H1 (cell line): Measurements from ENCODE around the gene PRR36. TPM values are rescaled to one million over a fixed set of nuclear protein-coding genes. Genes with fewer than 3 reads are reported as not detected.

Source experiments
- CTCF ChIA-PET: fragments of 300-600 bp; sonication (Branson Sonifier 250); formaldehyde crosslinking; loops from one replicate; lab custom pipeline; 2021; ENCODE audit not compliant: partially characterized antibody; lab: Charles Lee
- POLR2A ChIA-PET: fragments of 300-600 bp; sonication (Branson Sonifier 250); formaldehyde crosslinking; loops from one replicate; lab custom pipeline; 2021; ENCODE audit warnings: inconsistent platforms; ENCODE audit not compliant: partially characterized antibody; lab: Charles Lee
- DNase-seq, 2 experiments: peaks; one replicate each; pipeline versions ENCODE4 v3.0.0 to v3.0.0-alpha.2; 2010 to 2022; ENCODE audit warnings: low spot score in 2 of 2, low read depth in 1 of 2, mixed read lengths in 1 of 2
- FAIRE-seq: peaks from 2 replicates; lab custom pipeline; 2011; peaks lifted over from hg19 to GRCh38; lab: Jason Lieb, UNC
- H2AFZ ChIP-seq: 2 replicates; pipeline ENCODE4 v1.8.1; 2012; ENCODE audit warnings: low read length, inconsistent platforms
- H2AK5ac ChIP-seq: 2 replicates; pipeline ENCODE4 v1.6.1; 2013; ENCODE audit warnings: low read depth, low read length
- H2BK120ac ChIP-seq: replicated peaks from 2 replicates; pipeline ENCODE3; 2013; ENCODE audit warnings: low read depth, low read length, inconsistent platforms
- H2BK12ac ChIP-seq: 2 replicates; pipeline ENCODE4 v1.6.1; 2013; ENCODE audit warnings: low read depth, low read length
- H2BK15ac ChIP-seq: 2 replicates; pipeline ENCODE4 v1.6.1; 2013; ENCODE audit warnings: low read length
- H2BK20ac ChIP-seq: 2 replicates; pipeline ENCODE4 v1.6.1; 2013; ENCODE audit warnings: low read length
- H2BK5ac ChIP-seq: 2 replicates; pipeline ENCODE4 v1.6.1; 2013; ENCODE audit warnings: low read depth, low read length
- H3K14ac ChIP-seq: 2 replicates; pipeline ENCODE4 v1.6.1; 2013; ENCODE audit warnings: inconsistent platforms; ENCODE audit not compliant: insufficient read length
- H3K18ac ChIP-seq: 2 replicates; pipeline ENCODE4 v1.6.1; 2013; ENCODE audit warnings: low read length; ENCODE audit errors: extremely low read depth
- H3K23ac ChIP-seq: 2 replicates; pipeline ENCODE4 v1.6.1; 2013; ENCODE audit warnings: inconsistent platforms; ENCODE audit not compliant: insufficient read length
- H3K23me2 ChIP-seq: 2 replicates; pipeline ENCODE4 v1.6.1; 2013; ENCODE audit warnings: low read depth, low read length
- H3K27ac ChIP-seq: 2 replicates; pipeline ENCODE4 v1.6.1; 2011; ENCODE audit warnings: low read depth, low read length, inconsistent platforms
- H3K27me3 ChIP-seq, 4 experiments: replicated peaks in 1 of 4; 1 replicate in 1 of 4; 2 replicates in 3 of 4; pipeline versions ENCODE4 v1.6.1 to v1.8.1; 2011 to 2013; ENCODE audit warnings: low read length in 3 of 4, mild to moderate bottlenecking in 3 of 4, inconsistent platforms in 2 of 4, mixed read lengths in 2 of 4, moderate library complexity in 1 of 4; ENCODE audit not compliant: control insufficient read depth in 3 of 4, insufficient read depth in 3 of 4; ENCODE audit errors: extremely low read depth in 1 of 4
- H3K36me3 ChIP-seq, 4 experiments: 2 replicates each; pipeline versions ENCODE4 v1.6.1 to v1.8.1; 2011 to 2013; ENCODE audit warnings: mild to moderate bottlenecking in 4 of 4, low read length in 3 of 4, moderate library complexity in 2 of 4, control low read depth in 1 of 4, inconsistent platforms in 1 of 4; ENCODE audit not compliant: insufficient read depth in 4 of 4, control insufficient read depth in 2 of 4
- H3K4ac ChIP-seq: replicated peaks from 2 replicates; pipeline ENCODE3; 2013; ENCODE audit warnings: low read length, low read depth, mixed read lengths, inconsistent platforms; ENCODE audit not compliant: insufficient read length
- H3K4me1 ChIP-seq, 4 experiments: replicated peaks in 1 of 4; 1 replicate in 1 of 4; 2 replicates in 3 of 4; pipeline versions ENCODE4 v1.6.1 to v1.8.1; 2011 to 2013; ENCODE audit warnings: low read length in 3 of 4, inconsistent platforms in 2 of 4, mixed read lengths in 1 of 4; ENCODE audit not compliant: insufficient read depth in 4 of 4, control insufficient read depth in 3 of 4
- H3K4me2 ChIP-seq, 2 experiments: 2 replicates each; pipeline versions ENCODE4 v1.6.1 to v1.8.1; 2011 to 2013; ENCODE audit warnings: low read depth in 2 of 2, low read length in 2 of 2, control low read depth in 1 of 2, inconsistent platforms in 1 of 2, mild to moderate bottlenecking in 1 of 2; ENCODE audit not compliant: insufficient read depth in 1 of 2
- H3K4me3 ChIP-seq, 4 experiments: fragments of 200-600, 300-600 bp in 1 of 4; sonication (generic), shearing (Covaris generic), sonication (Bioruptor Twin) in 1 of 4; 2 replicates each; pipeline versions ENCODE4 v1.5.1 to v1.8.1; 2011 to 2016; ENCODE audit warnings: low read length in 4 of 4, low read depth in 3 of 4, control low read depth in 2 of 4, inconsistent platforms in 2 of 4, mild to moderate bottlenecking in 2 of 4, mixed read lengths in 1 of 4, moderate library complexity in 1 of 4; ENCODE audit not compliant: insufficient read depth in 2 of 4; ENCODE audit errors: extremely low read depth in 1 of 4
- H3K56ac ChIP-seq: replicated peaks from 2 replicates; pipeline ENCODE3; 2013; ENCODE audit warnings: low read depth, mild to moderate bottlenecking, mixed read lengths, low read length, inconsistent platforms; ENCODE audit not compliant: insufficient read length
- H3K79me1 ChIP-seq: 2 replicates; pipeline ENCODE4 v1.6.1; 2013; ENCODE audit warnings: low read depth, low read length, control low read depth
- H3K79me2 ChIP-seq, 2 experiments: 2 replicates each; pipeline versions ENCODE4 v1.6.1 to v1.8.1; 2012 to 2013; ENCODE audit warnings: low read length in 2 of 2, mild to moderate bottlenecking in 2 of 2, inconsistent platforms in 1 of 2; ENCODE audit not compliant: insufficient read depth in 2 of 2, control insufficient read depth in 1 of 2
- H3K9ac ChIP-seq, 4 experiments: replicated peaks in 1 of 4; 1 replicate in 1 of 4; 2 replicates in 3 of 4; pipeline versions ENCODE4 v1.6.1 to v1.8.1; 2011 to 2013; ENCODE audit warnings: low read depth in 3 of 4, low read length in 3 of 4, control low read depth in 2 of 4, mild to moderate bottlenecking in 2 of 4, moderate library complexity in 2 of 4, inconsistent platforms in 1 of 4; ENCODE audit errors: extremely low read depth in 1 of 4
- H3K9me3 ChIP-seq, 2 experiments: 2 replicates each; pipeline versions ENCODE4 v1.6.1 to v1.8.1; 2012 to 2013; ENCODE audit warnings: mild to moderate bottlenecking in 2 of 2, moderate library complexity in 2 of 2, control low read depth in 1 of 2, inconsistent platforms in 1 of 2, low read depth in 1 of 2, low read length in 1 of 2, mixed read lengths in 1 of 2; ENCODE audit not compliant: insufficient read depth in 2 of 2
- H4K20me1 ChIP-seq, 2 experiments: replicated peaks in 1 of 2; 2 replicates each; pipeline versions ENCODE3 to v1.8.1; 2011 to 2013; ENCODE audit warnings: inconsistent platforms in 2 of 2, low read length in 2 of 2, mild to moderate bottlenecking in 1 of 2; ENCODE audit not compliant: insufficient read depth in 2 of 2, control insufficient read depth in 1 of 2
- H4K5ac ChIP-seq: 2 replicates; pipeline ENCODE4 v1.6.1; 2013; ENCODE audit warnings: low read length, low read depth, mixed read lengths, inconsistent platforms; ENCODE audit not compliant: insufficient read length
- H4K8ac ChIP-seq: 2 replicates; pipeline ENCODE4 v1.8.0; 2013; ENCODE audit warnings: mild to moderate bottlenecking, moderate library complexity, low read length, inconsistent platforms; ENCODE audit not compliant: insufficient read depth; ENCODE audit errors: extremely low read depth
- H4K91ac ChIP-seq: replicated peaks from 2 replicates; pipeline ENCODE3; 2013; ENCODE audit warnings: low read length, mixed read lengths, inconsistent platforms; ENCODE audit not compliant: insufficient read length
- CHD2 ChIP-seq: IDR thresholded peaks from 2 replicates; pipeline ENCODE4 v1.6.1; 2012; ENCODE audit warnings: low read length, improper control_type of control experiment
- CTCF ChIP-seq, 3 experiments: IDR thresholded peaks; 1 replicate in 2 of 3; 2 replicates in 1 of 3; pipeline versions ENCODE4 v1.5.1 to v1.6.1; 2011; ENCODE audit warnings: low read length in 3 of 3, mild to moderate bottlenecking in 3 of 3, inconsistent platforms in 2 of 3, low read depth in 1 of 3, moderate library complexity in 1 of 3; ENCODE audit not compliant: insufficient read depth in 1 of 3; ENCODE audit errors: control extremely low read depth in 1 of 3
- GABPA ChIP-seq: IDR thresholded peaks from 2 replicates; pipeline ENCODE4 v1.6.1; 2011; ENCODE audit warnings: mild to moderate bottlenecking, low read length, moderate library complexity, borderline replicate concordance; ENCODE audit not compliant: insufficient read depth
- HDAC6 ChIP-seq: IDR thresholded peaks from one replicate; pipeline ENCODE4 v1.7.1; 2012; ENCODE audit warnings: low read depth, mild to moderate bottlenecking, inconsistent platforms, low read length, moderate library complexity
- WGBS, 2 experiments: shearing (Covaris generic) in 1 of 2; methylation state at CpG; one replicate each; pipeline versions ENCODE4 v1.1.6 to v1.1.7; 2013 to 2015; ENCODE audit warnings: low lambda C conversion rate in 2 of 2, mixed read lengths in 2 of 2, inconsistent platforms in 1 of 2, low coverage in 1 of 2, missing lambda C conversion rate in 1 of 2; ENCODE audit not compliant: insufficient replicate concordance in 2 of 2, insufficient coverage in 1 of 2, insufficient read length in 1 of 2; ENCODE audit errors: extremely low coverage in 1 of 2, missing lambda C conversion rate in 1 of 2; 5-methylcytosine and 5-hydroxymethylcytosine counted together
- polyA plus RNA-seq, 7 experiments: library from polyadenylated mRNA; depleted of rRNA in 3 of 7; stranded (reverse) in 5 of 7; unstranded in 2 of 7; fragments of >200 nt in 5 of 7; fragments of 200-250 nt in 2 of 7; gene quantifications; 1 replicate in 5 of 7; 2 replicates in 1 of 7; 4 replicates in 1 of 7; pipeline versions ENCODE4 v1.2.1 to v1.2.3, GENCODE V29; 2011 to 2013; ENCODE audit warnings: missing spikeins in 2 of 7, mixed read lengths in 2 of 7
- total RNA-seq: library from RNA; stranded (reverse); fragmentation: NEBNext Ultra II Directional; extraction: Animal tissue kit (Norgen Biotek cat#: 25700); gene quantifications from 2 replicates; pipeline ENCODE4 v1.2.1, GENCODE V29; 2021
- TF ChIP-seq, protein P1 (sequence below): IDR thresholded peaks from 2 replicates; pipeline ENCODE4 v1.6.1; 2012; ENCODE audit warnings: low read length, inconsistent platforms

Gene PRR36
- total and polyA plus RNA-seq, 2 of the 8 experiments (the other 6 are each of a cell fraction or from before 2014, with no cell fraction given) = 1.6 to 23.9 TPM

DNA sequence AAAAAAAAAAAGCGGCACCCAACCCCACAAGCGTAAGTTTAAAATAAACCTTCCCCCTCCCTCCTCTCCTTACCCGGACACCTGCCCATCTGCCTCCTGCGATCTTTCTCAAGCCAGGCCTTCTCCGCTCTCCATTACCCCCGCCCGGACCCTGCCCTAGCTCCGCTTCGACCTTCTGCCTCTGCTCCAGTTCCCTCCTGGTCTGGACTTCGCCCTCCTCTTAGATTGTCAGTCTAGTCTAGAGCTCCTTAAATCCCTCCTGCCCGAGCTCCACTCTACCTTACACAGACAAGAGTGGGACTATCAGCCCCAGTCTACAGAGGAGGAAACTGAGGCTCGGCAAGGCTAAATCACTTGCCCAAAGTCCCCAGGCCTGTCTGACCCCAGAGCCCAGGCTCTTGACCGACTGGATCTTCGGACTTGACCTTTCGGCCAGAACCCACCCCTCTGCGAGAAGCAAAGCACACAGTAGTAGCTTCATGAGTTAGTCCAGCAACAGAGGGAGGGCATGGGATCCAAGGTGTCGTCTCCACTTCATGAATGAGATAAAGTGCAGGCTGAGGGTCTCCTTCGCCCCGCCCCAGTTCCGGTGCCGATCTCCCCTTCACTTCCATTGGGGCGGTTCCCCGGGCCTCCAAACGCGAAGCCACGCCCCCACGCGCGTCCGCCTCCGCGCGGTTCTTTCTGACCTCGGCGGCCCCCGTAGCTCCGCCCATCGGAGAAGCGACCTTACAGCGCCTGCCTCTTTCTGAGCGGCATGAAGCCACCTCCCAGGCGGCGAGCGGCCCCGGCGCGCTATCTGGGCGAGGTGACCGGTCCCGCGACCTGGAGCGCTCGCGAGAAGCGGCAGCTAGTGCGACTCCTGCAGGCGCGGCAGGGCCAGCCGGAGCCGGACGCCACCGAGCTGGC is 45.7 kb upstream of the PRR36 start, which contains the start of gene SNAPC2:
Gene SNAPC2, plus strand, starts transcription at position 729 of the 909 bp plus-strand sequence. Its CDS starts 29 bp downstream, at position 758.
- H2AFZ ChIP-seq = 0 out of 2 replicates have a peak within 1 kb of the TSS, but pooled peaks have one; percentile 37
- H3K23me2 ChIP-seq = peaks cover 21% of the 10 kb centered on the region
- no peak within 1 kb of the TSS for H3K23ac ChIP-seq
- H4K20me1 ChIP-seq = peaks cover 7 to 13% of the 10 kb centered on the region in 2 experiments
- peak within 1 kb of the TSS; percentile 72 to 84 for H3K4me2 ChIP-seq
- peak within 1 kb of the TSS; percentile 5 to 56 (median 42); a peak in 5 of 7 replicates for H3K9ac ChIP-seq
- POLR2A ChIA-PET = interaction anchor here (1.7 to 10.6 kb wide), 8 partner anchors 9 to 62 kb away, joined by 5 to 106 read pairs (median 10); partner anchors contain the start of genes MAP2K7 and TIMM44
- no peak within 1 kb of the TSS for H2BK15ac ChIP-seq
- no peak within 1 kb of the TSS for H3K56ac ChIP-seq
- no peaks in the 10 kb centered on the region for H3K79me1 ChIP-seq
- H3K27me3 ChIP-seq = peaks cover 17 to 40% (median 35%) of the 10 kb centered on the region in 4 experiments; a peak in 6 of 7 replicates
- H4K5ac ChIP-seq = peak within 1 kb of the TSS; percentile 67
- no peak within 1 kb of the TSS for H3K4ac ChIP-seq
- H3K79me2 ChIP-seq = no peaks in the 10 kb centered on the region
- H3K27ac ChIP-seq = no peak within 1 kb of the TSS
- 0 out of 2 replicates have a peak within 1 kb of the TSS, but pooled peaks have one; percentile 20 for H2BK5ac ChIP-seq
- no peak within 1 kb of the TSS for H4K91ac ChIP-seq
- no peak within 1 kb of the TSS for H3K14ac ChIP-seq
- peaks cover 0 to 23% (median 13%) of the 10 kb centered on the region in 4 experiments; a peak in 5 of 7 replicates for H3K4me1 ChIP-seq
- H4K8ac ChIP-seq = peak within 1 kb of the TSS; percentile 32; the same call in 1 of the 2 replicates
- H3K36me3 ChIP-seq = no peaks in the 10 kb centered on the region
- 0 out of 2 replicates have a peak within 1 kb of the TSS, but pooled peaks have one; percentile 13 for H2AK5ac ChIP-seq
- H2BK20ac ChIP-seq = no peak within 1 kb of the TSS
- H3K4me3 ChIP-seq = peak within 1 kb of the TSS; percentile 53 to 86 (median 60)
- CTCF ChIA-PET = interaction anchor here (0.6 to 9.0 kb wide), 11 partner anchors 8 to 128 kb away, joined by 3 to 112 read pairs (median 4); no protein-coding TSS in a partner anchor
- no peaks in the 10 kb centered on the region for H3K9me3 ChIP-seq
- DNase-seq (peak; percentile 80 to 99), FAIRE-seq (no peak)
- 10% methylated on average over 53 of the region's 62 CpGs; no CpG with 5 or more reads in 1 of the 2 experiments for WGBS, 2 experiments
- peak within 1 kb of the TSS; percentile 71 for H3K18ac ChIP-seq
- H2BK12ac ChIP-seq = 0 out of 2 replicates have a peak within 1 kb of the TSS, but pooled peaks have one; percentile 43
- H2BK120ac ChIP-seq = no peak within 1 kb of the TSS
- TF ChIP-seq GABPA (no peak), CHD2 (peak; percentile 87), HDAC6 (no peak), CTCF (IDR thresholded peaks at IDR 0.05; ENCODE audit: control extremely low read depth in 1 of 3, insufficient read depth in 1 of 3, low read depth in 1 of 3, low read length in 3 of 3) (no peak; a peak in 1 of 4 replicates)
- TF ChIP-seq, protein P1, sequence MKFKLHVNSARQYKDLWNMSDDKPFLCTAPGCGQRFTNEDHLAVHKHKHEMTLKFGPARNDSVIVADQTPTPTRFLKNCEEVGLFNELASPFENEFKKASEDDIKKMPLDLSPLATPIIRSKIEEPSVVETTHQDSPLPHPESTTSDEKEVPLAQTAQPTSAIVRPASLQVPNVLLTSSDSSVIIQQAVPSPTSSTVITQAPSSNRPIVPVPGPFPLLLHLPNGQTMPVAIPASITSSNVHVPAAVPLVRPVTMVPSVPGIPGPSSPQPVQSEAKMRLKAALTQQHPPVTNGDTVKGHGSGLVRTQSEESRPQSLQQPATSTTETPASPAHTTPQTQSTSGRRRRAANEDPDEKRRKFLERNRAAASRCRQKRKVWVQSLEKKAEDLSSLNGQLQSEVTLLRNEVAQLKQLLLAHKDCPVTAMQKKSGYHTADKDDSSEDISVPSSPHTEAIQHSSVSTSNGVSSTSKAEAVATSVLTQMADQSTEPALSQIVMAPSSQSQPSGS = no peak
